Neural cell (in vitro differentiated cells): Measurements from ENCODE around the gene MAN2C1. TPM values are rescaled to one million over a fixed set of nuclear protein-coding genes. Genes with fewer than 3 reads are reported as not detected.
A peak's percentile ranks its signal among the peaks of the same experiment; 100 is the strongest.

Experiments used
- H2AFZ ChIP-seq: fragments of 200-600, 300-800 bp; sonication (generic), shearing (Covaris generic); 2 replicates; pipeline ENCODE4 v1.6.0; 2014; ENCODE audit warnings: low read depth, mild to moderate bottlenecking, antibody characterized with exemption, low read length, moderate library complexity
- H3F3A ChIP-seq: fragments of 200-600 bp; shearing (Covaris generic); 2 replicates; pipeline ENCODE4 v1.6.1; 2016; ENCODE audit warnings: mild to moderate bottlenecking, moderate library complexity, mixed read lengths, antibody characterized with exemption, low read length; ENCODE audit not compliant: insufficient read depth, poor library complexity, severe bottlenecking
- H3K27ac ChIP-seq: fragments of 200-600, 300-800 bp; sonication (generic), shearing (Covaris generic); 2 replicates; pipeline ENCODE4 v1.5.1; 2014; ENCODE audit warnings: mild to moderate bottlenecking, low read length, moderate library complexity
- H3K27me3 ChIP-seq: fragments of 300-800, 200-600 bp; sonication (generic), shearing (Covaris generic); 2 replicates; pipeline ENCODE4 v1.6.0; 2014; ENCODE audit warnings: mild to moderate bottlenecking, low read depth, low read length, moderate library complexity; ENCODE audit not compliant: insufficient read depth
- H3K36me3 ChIP-seq: fragments of 300-800, 200-600 bp; sonication (generic), shearing (Covaris generic); 2 replicates; pipeline ENCODE4 v1.5.1; 2014; ENCODE audit warnings: mild to moderate bottlenecking, antibody characterized with exemption, low read length, moderate library complexity; ENCODE audit not compliant: insufficient read depth
- H3K4me2 ChIP-seq: fragments of 300-800, 200-600 bp; sonication (generic), shearing (Covaris generic); 2 replicates; pipeline ENCODE4 v1.6.0; 2014; ENCODE audit warnings: mild to moderate bottlenecking, low read length
- H3K4me3 ChIP-seq: fragments of 300-800, 200-600 bp; sonication (generic), shearing (Covaris generic); 2 replicates; pipeline ENCODE4 v1.5.1; 2014; ENCODE audit warnings: mild to moderate bottlenecking, low read length, moderate library complexity
- H3K79me2 ChIP-seq: fragments of 200-600 bp; shearing (Covaris generic); replicated peaks from 2 replicates; pipeline ENCODE4 v1.6.0; 2014; ENCODE audit warnings: mild to moderate bottlenecking, low read length, moderate library complexity; ENCODE audit not compliant: insufficient read depth
- H3K9ac ChIP-seq: fragments of 300-800, 200-600 bp; sonication (generic), shearing (Covaris generic); 2 replicates; pipeline ENCODE4 v1.6.1; 2016; ENCODE audit warnings: mild to moderate bottlenecking, low read length, mixed read lengths
- H3K9me2 ChIP-seq: fragments of 200-600 bp; shearing (Covaris generic); 2 replicates; pipeline ENCODE4 v1.6.1; 2016; ENCODE audit warnings: mild to moderate bottlenecking, low read length, mixed read lengths; ENCODE audit not compliant: insufficient read depth
- H3K9me3 ChIP-seq: fragments of 200-600, 300-800 bp; sonication (generic), shearing (Covaris generic); 2 replicates; pipeline ENCODE4 v1.6.1; 2016; ENCODE audit warnings: mild to moderate bottlenecking, mixed run types, low read length, moderate library complexity, mixed read lengths
- H4K20me1 ChIP-seq: fragments of 200-600 bp; shearing (Covaris generic); 2 replicates; pipeline ENCODE4 v1.6.1; 2016; ENCODE audit warnings: mild to moderate bottlenecking, mixed run types; ENCODE audit not compliant: insufficient read depth
- CTCF ChIP-seq: fragments of 450-650 bp; IDR thresholded peaks from 2 replicates; pipeline ENCODE4 v1.5.1; 2014; ENCODE audit warnings: antibody characterized with exemption, mild to moderate bottlenecking, moderate library complexity; ENCODE audit not compliant: poor library complexity, severe bottlenecking
- EP300 ChIP-seq: fragments of 450-650 bp; conservative IDR thresholded peaks from 2 replicates; pipeline ENCODE4 v1.6.1; 2014; ENCODE audit warnings: antibody characterized with exemption, mild to moderate bottlenecking, moderate library complexity; ENCODE audit not compliant: poor library complexity, severe bottlenecking
- EZH2 ChIP-seq: fragments of 200-600, 300-800 bp; shearing (Covaris generic), sonication (generic); IDR thresholded peaks from 2 replicates; pipeline ENCODE4 v1.6.1; 2014; ENCODE audit warnings: antibody characterized with exemption, low read length, borderline replicate concordance, mild to moderate bottlenecking; ENCODE audit not compliant: insufficient read depth, poor library complexity, severe bottlenecking
- MXI1 ChIP-seq: fragments of 450-650 bp; conservative IDR thresholded peaks from 2 replicates; pipeline ENCODE4 v1.6.1; 2014; ENCODE audit warnings: antibody characterized with exemption, mild to moderate bottlenecking; ENCODE audit not compliant: poor library complexity, severe bottlenecking
- POLR2AphosphoS5 ChIP-seq: IDR thresholded peaks from 2 replicates; pipeline ENCODE4 v1.6.1; 2012
- RAD21 ChIP-seq: fragments of 450-650 bp; conservative IDR thresholded peaks from 2 replicates; pipeline ENCODE4 v1.6.1; 2014; ENCODE audit warnings: antibody characterized with exemption, mild to moderate bottlenecking, moderate library complexity
- REST ChIP-seq: IDR thresholded peaks from 2 replicates; pipeline ENCODE4 v1.6.1; 2012; ENCODE audit warnings: borderline replicate concordance
- SMC3 ChIP-seq: fragments of 450-650 bp; conservative IDR thresholded peaks from 2 replicates; pipeline ENCODE4 v1.6.1; 2014; ENCODE audit warnings: antibody characterized with exemption, mild to moderate bottlenecking, moderate library complexity; ENCODE audit not compliant: poor library complexity
- TAF1 ChIP-seq: IDR thresholded peaks from 2 replicates; pipeline ENCODE4 v1.6.1; 2012; ENCODE audit warnings: low read depth
- polyA plus RNA-seq: library from polyadenylated mRNA; depleted of rRNA; stranded (reverse); fragments of >200 nt; gene quantifications from 2 replicates; pipeline ENCODE4 v1.2.3, GENCODE V29; 2014

Gene MAN2C1
- polyA plus RNA-seq, 1 donor from 2014 or later: 261 TPM

- Histone ChIP-seq H3K79me2 (no peaks in the 10 kb centered on the region), H3K9me3 (no peaks in the 10 kb centered on the region), H2AFZ (peak overlapping the region; percentile 91), H4K20me1 (no peaks in the 10 kb centered on the region), H3K27ac (peak overlapping the region; percentile 58), H3F3A (no peaks in the 10 kb centered on the region), H3K9me2 (no peaks in the 10 kb centered on the region), H3K36me3 (no peaks in the 10 kb centered on the region), H3K4me2 (peak overlapping the region; percentile 82), H3K27me3 (no peaks in the 10 kb centered on the region), H3K4me3 (peak overlapping the region; percentile 97), H3K9ac (peak overlapping the region; percentile 74)
- peak; percentile 12 for TF ChIP-seq RAD21
- no peak for TF ChIP-seq POLR2AphosphoS5
Measured at GRCh38 chr15:75368689-75369239, 357 bp upstream of the MAN2C1 start.

GRCh38 chr15:75367406-75367912 is 948 bp downstream of the MAN2C1 start:
- H3F3A ChIP-seq: no peaks in the 10 kb centered on the region
- peak overlapping the region; percentile 97 for H3K4me3 ChIP-seq
- no peaks in the 10 kb centered on the region for H3K36me3 ChIP-seq
- H3K9ac ChIP-seq: peak overlapping the region; percentile 74
- H3K27ac ChIP-seq: no peak overlapping the region
- H4K20me1 ChIP-seq: no peaks in the 10 kb centered on the region
- no peaks in the 10 kb centered on the region for H3K9me2 ChIP-seq
- no peaks in the 10 kb centered on the region for H3K27me3 ChIP-seq
- H3K9me3 ChIP-seq: no peaks in the 10 kb centered on the region
- H3K4me2 ChIP-seq: peak overlapping the region; percentile 22
- H3K79me2 ChIP-seq: no peaks in the 10 kb centered on the region
- H2AFZ ChIP-seq: no peak overlapping the region
- TF ChIP-seq EZH2: no peak
- no peak for TF ChIP-seq POLR2AphosphoS5
- no peak for TF ChIP-seq EP300
- TF ChIP-seq SMC3: no peak
- no peak for TF ChIP-seq CTCF
- no peak for TF ChIP-seq REST
- no peak for TF ChIP-seq TAF1
- no peak for TF ChIP-seq MXI1
- TF ChIP-seq RAD21: no peak

GRCh38 chr15:75367006-75367405 is 1.4 kb downstream of the MAN2C1 start:
- Histone ChIP-seq H3K27me3 (no peaks in the 10 kb centered on the region), H3K79me2 (no peaks in the 10 kb centered on the region), H3K4me2 (no peak overlapping the region), H3K4me3 (peak overlapping the region; percentile 97), H4K20me1 (no peaks in the 10 kb centered on the region), H3K9ac (no peak overlapping the region), H3K9me3 (no peaks in the 10 kb centered on the region), H3K27ac (no peak overlapping the region), H3K9me2 (no peaks in the 10 kb centered on the region), H2AFZ (no peak overlapping the region), H3F3A (no peaks in the 10 kb centered on the region), H3K36me3 (no peaks in the 10 kb centered on the region)
- TF ChIP-seq CTCF (no peak), POLR2AphosphoS5 (no peak), RAD21 (no peak), REST (no peak), EP300 (no peak), EZH2 (no peak), SMC3 (no peak), TAF1 (no peak), MXI1 (no peak)
